GM19023 (cell line): ENCODE data around the gene APBB1.

ENCODE experiments used
- ATAC-seq: cut with Tn5 transposase; IDR thresholded peaks from one replicate; pipeline ENCODE4 v1.9.1; 2021; ENCODE audit warnings: mild to moderate bottlenecking, moderate library complexity; ENCODE audit not compliant: unreplicated experiment

Gene APBB1

GRCh38 chr11:6417907-6418556 is 862 bp downstream of the APBB1 start:
- ATAC-seq, result no peak

DNA sequence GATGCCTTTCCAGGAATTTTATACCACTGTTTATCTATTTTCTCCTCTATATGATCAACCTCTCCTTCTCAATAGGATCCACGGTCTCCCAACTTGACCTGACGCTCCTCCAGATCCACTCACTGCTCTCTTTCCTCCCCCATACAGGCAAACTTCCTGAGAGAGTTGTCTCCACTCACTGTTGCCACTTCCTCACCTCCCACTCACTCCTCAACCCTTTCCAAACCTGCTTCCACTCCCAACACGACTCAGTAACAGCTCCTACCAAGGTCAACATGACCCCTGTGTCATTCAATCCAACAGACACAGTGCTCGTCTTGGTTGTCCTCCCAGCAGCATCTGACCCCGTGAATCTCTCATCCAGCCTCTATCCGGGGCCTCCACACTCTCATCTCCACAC is 3.1 kb downstream of the APBB1 start:
- ATAC-seq, result no peak

DNA sequence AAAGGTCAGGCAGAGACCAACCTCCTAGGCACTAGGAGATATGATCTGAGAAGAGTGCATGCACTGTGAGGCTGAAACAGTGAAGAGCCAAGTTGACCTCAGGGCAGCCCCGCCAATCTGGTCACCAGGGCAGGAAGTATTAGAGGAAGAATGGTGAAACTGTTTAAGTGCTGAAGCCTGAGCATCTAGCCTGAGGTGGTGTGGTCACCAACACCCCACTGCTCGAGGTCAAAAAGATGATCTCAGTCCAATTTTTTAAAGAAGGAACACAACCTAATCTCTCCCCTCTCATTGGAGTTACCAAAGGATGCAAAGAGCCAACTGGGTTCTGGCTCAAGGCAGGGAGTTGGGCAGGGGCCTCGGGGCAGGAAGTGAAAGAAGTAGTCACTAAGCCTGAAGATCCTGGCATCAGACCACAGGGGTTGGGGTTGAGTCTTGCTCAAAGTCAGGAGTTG is 4.0 kb downstream of the APBB1 start:
- no peak for ATAC-seq

DNA sequence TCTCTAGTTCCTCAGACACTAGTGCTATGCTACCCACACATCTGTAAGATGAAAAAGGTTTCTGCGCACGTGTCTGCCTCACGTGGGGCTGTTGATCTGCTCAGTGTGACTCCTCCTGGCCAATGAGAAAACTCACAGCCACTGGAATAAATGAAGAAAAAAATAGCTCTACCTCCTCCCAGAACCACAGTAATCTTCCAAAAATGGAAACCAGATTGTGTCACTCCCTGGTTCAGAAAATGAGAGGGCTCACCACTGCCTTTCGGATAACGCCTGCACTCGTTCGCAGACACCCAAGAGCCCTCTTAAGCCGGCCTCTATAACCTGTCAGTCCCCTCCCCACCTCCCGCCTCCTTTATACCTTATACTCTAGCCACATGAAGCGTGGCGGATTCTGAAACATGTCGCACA is 5.1 kb downstream of the APBB1 start:
- no peak for ATAC-seq

DNA sequence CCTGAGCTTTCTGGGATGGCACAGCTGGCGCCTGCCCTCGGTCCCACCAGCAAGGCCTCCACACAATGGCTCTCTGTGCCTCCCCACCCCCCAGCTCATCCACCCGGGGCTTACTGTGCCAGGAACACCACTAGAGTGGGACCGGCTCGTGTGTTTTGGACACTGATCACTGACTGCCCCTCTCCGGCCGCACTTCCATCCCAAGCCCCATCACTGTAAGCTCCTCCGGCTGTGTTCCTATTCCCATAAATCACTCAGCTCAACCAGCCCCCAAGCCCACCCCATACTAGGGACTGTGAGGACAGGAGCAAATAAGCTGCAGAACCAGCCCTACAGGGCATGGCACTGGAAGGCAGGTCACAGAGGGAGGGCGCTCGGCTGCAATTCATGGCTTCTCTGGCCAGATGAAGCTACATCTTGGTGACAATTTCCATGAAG is 7.3 kb downstream of the APBB1 start:
- no peak for ATAC-seq

DNA sequence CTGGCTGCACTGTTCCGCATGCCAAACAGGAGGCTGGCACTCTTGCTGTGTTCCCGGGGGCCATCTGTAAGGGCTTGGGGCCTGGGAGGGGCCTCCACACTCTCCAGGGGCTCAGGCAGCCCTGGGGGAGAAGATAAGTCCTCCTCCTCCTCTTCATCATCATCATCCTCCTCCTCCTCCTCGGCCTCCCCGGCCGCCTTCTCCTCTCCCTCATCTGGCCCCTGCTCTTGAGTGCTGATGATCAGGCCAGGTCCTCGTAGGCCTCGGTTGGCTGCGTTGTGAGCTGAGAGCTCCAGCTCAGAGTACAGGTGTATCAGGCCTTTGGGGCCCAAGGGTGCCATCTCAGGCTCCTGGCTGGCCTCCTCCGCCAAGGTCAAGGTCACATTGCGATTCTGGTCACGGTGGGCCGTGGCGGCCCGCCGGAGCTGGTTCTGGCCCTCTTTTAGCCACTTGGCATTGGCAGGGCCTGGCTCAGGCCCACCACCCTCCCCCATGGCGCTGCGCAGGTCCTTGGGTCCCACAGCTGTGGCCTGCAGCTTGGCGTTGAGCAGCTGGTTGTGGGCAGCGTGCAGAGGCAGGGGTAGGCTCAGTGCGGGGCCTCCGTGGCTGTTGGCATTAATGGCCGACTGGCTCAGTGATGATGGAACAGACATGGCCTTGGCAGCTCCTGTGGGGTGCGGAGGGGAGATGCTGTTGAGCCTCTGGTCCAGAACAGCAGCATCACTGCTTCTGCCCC is 8.0 kb downstream of the APBB1 start:
- ATAC-seq, result no peak

- ATAC-seq, result no peak
Observed at GRCh38 chr11:6406370-6406769, 12.5 kb downstream of the APBB1 start.

GRCh38 chr11:6405846-6406245 is 13.0 kb downstream of the APBB1 start:
- ATAC-seq, result no peak

- ATAC-seq, result no peak
Observed at GRCh38 chr11:6405052-6405667, 13.7 kb downstream of the APBB1 start.

DNA sequence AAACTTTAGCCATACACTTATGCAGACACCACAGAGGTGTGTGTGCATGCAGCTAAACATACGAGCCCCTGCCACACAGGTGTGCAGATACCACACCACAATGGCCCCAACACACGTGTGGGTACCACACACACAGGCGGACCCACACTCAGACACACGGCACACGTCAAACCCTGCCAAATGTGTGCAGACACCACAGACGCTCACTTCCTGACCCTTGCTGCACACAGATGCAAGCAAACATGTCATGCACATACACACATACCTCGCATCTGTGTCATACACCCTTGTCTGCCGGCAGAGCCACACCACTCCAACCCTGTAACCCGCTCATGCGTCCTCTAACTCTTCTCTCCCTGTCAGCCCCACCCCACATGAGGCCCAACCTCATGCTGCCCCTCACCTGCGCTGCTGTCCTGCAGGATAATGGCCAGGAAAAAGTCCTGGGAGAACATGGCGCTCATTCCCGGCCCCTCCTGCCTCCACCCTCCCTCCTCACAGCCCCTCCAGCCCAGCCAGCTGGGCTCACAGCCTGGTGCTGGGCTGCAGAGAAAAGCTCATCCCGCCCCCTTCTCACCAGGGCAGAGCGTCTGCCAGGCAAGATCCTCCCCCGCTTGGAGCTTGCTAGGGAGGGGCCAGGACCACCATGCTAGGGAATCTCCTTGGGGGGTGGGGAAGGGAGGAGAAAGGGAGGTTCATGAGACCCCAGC is 14.4 kb downstream of the APBB1 start:
- ATAC-seq, result no peak

GRCh38 chr11:6403539-6403938 is 15.4 kb downstream of the APBB1 start:
- ATAC-seq, result no peak

DNA sequence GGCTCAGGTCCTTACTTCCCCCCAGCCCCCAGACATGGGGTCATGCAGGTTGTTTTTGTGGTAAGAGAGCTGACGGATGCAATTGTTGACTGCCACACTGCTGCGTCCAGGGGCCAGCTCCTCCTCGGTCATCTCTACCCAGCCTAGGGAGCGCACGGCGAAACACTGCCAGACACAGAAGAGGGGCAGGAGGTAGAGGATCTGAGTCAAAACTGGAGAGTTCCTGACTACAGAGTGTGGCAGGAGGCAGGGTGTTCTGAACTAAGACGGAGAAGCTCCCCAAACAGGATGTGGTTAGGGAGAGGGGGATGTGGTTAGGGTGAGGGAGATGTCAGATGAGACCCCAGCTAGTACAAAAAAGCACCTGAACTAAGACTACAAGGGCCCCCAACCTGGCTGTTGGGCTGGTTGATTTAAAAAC is 16.3 kb downstream of the APBB1 start:
- ATAC-seq, result peak; percentile 77

GRCh38 chr11:6402061-6402470 is 16.8 kb downstream of the APBB1 start:
- ATAC-seq, result peak; percentile 55

- no peak for ATAC-seq
Observed at GRCh38 chr11:6401464-6401863, 17.4 kb downstream of the APBB1 start.

GRCh38 chr11:6400431-6401345 is 18.2 kb downstream of the APBB1 start:
- ATAC-seq, result no peak

DNA sequence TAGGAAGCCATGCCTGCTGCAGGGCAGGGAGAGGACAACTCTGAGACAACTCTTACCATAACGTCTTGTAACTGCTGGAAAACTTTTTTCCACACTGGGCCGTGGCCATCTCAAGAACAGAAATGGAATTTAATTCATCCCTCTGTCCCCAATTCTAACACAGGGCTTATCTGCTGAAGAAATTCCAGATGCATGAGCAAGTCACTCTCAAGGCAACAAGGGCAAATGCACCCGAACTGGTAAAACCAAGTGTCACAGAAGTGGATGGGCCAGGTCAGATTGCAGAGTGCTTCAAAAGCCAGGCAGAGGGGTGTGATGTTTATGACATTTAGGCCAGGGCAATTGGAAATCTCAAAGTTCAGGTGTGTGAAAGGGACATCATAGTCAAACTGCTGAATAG is 21.3 kb downstream of the APBB1 start:
- no peak for ATAC-seq

GRCh38 chr11:6397156-6397555 is 21.7 kb downstream of the APBB1 start:
- ATAC-seq, result no peak

DNA sequence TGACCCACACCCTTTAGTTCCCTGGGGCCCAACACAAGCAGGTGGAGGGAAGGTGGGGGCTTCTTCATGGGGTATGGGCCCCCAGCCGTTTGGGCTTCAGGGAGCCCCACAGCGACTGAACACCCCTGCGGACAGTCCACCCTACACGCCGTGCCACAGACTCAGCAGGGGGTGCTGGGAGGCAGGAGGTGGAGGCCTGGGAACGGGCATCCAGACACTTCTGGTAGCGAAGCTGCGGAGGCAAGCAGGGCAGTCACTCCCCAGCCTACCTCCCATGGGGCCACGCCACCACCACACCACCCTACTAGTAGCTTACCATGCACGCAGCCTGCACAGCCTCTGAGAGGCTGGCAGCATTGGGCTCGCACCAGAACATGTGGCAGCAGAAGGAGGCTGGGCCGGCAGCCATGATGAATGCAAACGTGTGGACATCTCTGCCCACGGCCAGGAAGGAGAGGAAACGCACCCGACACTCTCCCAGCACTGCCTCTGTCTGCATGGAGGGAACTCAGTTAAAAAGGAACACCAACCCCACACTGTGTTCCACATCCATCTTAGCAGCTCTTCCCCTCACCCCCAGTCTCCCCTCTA is 23.3 kb downstream of the APBB1 start:
- no peak for ATAC-seq

GRCh38 chr11:6393989-6394670 is 24.8 kb downstream of the APBB1 start:
- no peak for ATAC-seq
